ENCODE results near the gene ADAMTSL2. TPM values are rescaled to one million over a fixed set of nuclear protein-coding genes. Genes with fewer than 3 reads are reported as not detected.

Gene ADAMTSL2
- total RNA-seq, 1 experiment from 2014 or later: 0.87 TPM

- no peak overlapping the region for H3K4me3 Mint-ChIP-seq
- no peak overlapping the region for H3K27ac Mint-ChIP-seq
- TF ChIP-seq PREB (CRISPR knock-in tag; IDR thresholded peaks at IDR 0.05; ENCODE audit: borderline replicate concordance) (no peak), ATF2 (CRISPR knock-in tag; IDR thresholded peaks at IDR 0.05; ENCODE audit: borderline replicate concordance, low read depth) (no peak), STAT6 (CRISPR knock-in tag; conservative IDR thresholded peaks at IDR 0.05; ENCODE audit: low read depth) (no peak)
- no peaks in the 10 kb centered on the region for H3K27me3 Mint-ChIP-seq (ENCODE audit: low read depth)
- H3K36me3 Mint-ChIP-seq: no peaks in the 10 kb centered on the region
- ChIA-PET CTCF (interaction anchor here (0.7 kb wide), 3 partner anchors 44 to 111 kb away, joined by 3 to 5 read pairs (median 4); no protein-coding TSS in a partner anchor), POLR2A (no interaction called here)
- ATAC-seq (no peak), DNase-seq (ENCODE audit: low spot score) (no peak)
- H3K4me1 Mint-ChIP-seq: 0 out of 2 replicates have a peak, but pooled peaks cover 4% of the 10 kb centered on the region
- H3K9me3 Mint-ChIP-seq: no peaks in the 10 kb centered on the region
Observed at GRCh38 chr9:133516961-133517350, 17.5 kb upstream of the ADAMTSL2 start.

- Mint-ChIP-seq H3K27ac (no peak overlapping the region), H3K36me3 (no peaks in the 10 kb centered on the region), H3K9me3 (no peaks in the 10 kb centered on the region), H3K4me1 (0 out of 2 replicates have a peak, but pooled peaks cover 4% of the 10 kb centered on the region), H3K4me3 (no peak overlapping the region), H3K27me3 (ENCODE audit: low read depth) (no peaks in the 10 kb centered on the region)
- TF ChIP-seq MAX (CRISPR knock-in tag; IDR thresholded peaks at IDR 0.05) (no peak), MLX (CRISPR knock-in tag; IDR thresholded peaks at IDR 0.05) (no peak), ZNF423 (CRISPR knock-in tag; IDR thresholded peaks at IDR 0.05) (no peak), AFF4 (CRISPR knock-in tag; IDR thresholded peaks at IDR 0.05; ENCODE audit: borderline replicate concordance) (no peak), NFATC4 (CRISPR knock-in tag; IDR thresholded peaks at IDR 0.05) (no peak), EMX1 (CRISPR knock-in tag; IDR thresholded peaks at IDR 0.05) (no peak), CREM (CRISPR knock-in tag; IDR thresholded peaks at IDR 0.05) (no peak), ZNF219 (CRISPR knock-in tag; IDR thresholded peaks at IDR 0.05; ENCODE audit: borderline replicate concordance) (no peak), ZNF512 (CRISPR knock-in tag; IDR thresholded peaks at IDR 0.05; ENCODE audit: borderline replicate concordance) (no peak), SP1 (CRISPR knock-in tag; conservative IDR thresholded peaks at IDR 0.05) (no peak), NR3C1 (CRISPR knock-in tag; conservative IDR thresholded peaks at IDR 0.05; ENCODE audit: low read depth) (no peak), ATF3 (CRISPR knock-in tag; conservative IDR thresholded peaks at IDR 0.05) (no peak), USF1 (CRISPR knock-in tag; IDR thresholded peaks at IDR 0.05) (no peak), NFYB (CRISPR knock-in tag; conservative IDR thresholded peaks at IDR 0.05; ENCODE audit: low read depth) (no peak), TEAD4 (CRISPR knock-in tag; IDR thresholded peaks at IDR 0.05) (no peak), ZNF263 (CRISPR knock-in tag; IDR thresholded peaks at IDR 0.05; ENCODE audit: low read depth) (no peak), HMGXB4 (CRISPR knock-in tag; IDR thresholded peaks at IDR 0.05) (no peak)
- no peak for ATAC-seq
- ChIA-PET CTCF (interaction anchor here (0.7 to 1.2 kb wide), 7 partner anchors 10 to 222 kb away, joined by 3 to 5 read pairs (median 3); partner anchors contain the start of gene ADAMTSL2), POLR2A (no interaction called here)
- DNase-seq (ENCODE audit: low spot score): no peak
Observed at GRCh38 chr9:133517711-133518110, 16.8 kb upstream of the ADAMTSL2 start.
